Measurements from ENCODE around the gene IQSEC1.

Gene IQSEC1

DNA sequence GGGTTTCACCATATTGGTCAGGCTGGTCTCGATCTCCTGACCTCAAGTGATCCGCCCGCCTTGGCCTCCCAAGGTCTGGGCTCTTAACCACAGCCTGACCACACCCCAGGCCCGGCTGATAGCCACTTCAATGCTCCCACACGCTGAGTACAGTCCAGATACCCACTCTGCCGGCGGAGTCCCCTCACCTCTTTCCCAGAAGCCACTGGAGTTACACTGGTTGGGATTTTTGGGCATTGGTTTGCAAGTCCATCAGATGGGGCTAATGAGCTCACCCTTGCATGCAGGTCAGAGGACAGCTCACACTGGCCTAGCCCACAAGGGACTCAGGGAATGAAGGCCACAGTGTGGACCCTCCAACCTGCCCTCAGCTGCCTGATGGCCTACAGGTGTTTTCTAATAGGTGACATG, 60.1 kb downstream of the IQSEC1 start:
- DNase-seq, result no peak

DNA sequence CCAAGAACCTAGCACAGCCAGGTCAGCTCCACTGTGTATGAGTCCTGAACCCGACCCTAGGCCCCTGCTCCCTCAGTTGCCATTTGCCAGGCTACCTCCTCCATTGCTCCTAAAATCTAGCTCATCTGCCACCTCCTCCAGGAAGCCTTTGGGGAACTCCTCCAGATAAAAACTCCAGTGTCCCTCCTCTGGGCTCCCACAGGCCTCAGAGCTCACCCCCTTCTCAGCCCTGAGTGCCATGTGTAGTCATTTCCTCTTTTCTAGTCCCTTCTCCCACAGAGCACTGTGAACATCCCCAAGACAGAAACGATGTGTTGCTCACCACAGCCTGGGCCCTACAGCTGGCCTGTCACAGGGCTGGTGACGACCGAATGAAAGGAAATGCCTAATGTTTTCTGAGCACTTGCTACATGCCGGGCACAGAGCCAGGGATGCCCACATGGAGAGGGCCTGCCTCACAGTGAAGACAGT, 61.0 kb downstream of the IQSEC1 start:
- DNase-seq, result no peak

DNA sequence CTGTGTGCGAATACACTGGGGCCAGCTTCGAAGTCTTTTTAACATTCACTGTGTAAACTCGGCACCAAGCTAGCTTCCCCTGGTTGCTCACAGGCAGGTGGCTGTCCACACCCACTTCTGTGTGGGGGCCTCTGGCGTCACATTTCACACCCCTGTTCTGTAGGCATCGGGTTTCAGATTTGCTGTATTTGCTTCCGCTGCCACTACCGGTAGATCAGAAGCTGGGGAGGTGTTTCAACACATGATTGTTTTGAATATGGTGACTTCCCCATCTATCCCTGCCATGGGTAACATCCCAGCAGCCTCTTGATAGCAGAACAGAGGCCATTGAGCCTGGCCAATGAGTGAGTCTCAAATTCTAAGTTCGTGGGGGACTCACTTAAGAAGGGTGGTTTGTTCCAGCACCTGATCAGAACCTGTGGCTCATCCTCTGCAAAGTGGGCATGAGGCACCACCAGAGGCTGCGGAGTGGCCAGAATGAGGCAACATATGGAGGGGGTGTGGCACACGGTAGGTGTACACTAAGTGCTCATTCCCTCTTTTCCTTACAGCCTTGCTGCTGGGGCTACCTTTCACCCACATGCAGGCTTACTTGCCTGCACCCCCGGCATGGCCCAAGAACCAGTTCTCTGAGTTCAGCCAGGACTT, 61.5 kb downstream of the IQSEC1 start:
- no peak for DNase-seq

GRCh38 chr3:13010780-13011572, 62.3 kb downstream of the IQSEC1 start:
- DNase-seq, result no peak

DNA sequence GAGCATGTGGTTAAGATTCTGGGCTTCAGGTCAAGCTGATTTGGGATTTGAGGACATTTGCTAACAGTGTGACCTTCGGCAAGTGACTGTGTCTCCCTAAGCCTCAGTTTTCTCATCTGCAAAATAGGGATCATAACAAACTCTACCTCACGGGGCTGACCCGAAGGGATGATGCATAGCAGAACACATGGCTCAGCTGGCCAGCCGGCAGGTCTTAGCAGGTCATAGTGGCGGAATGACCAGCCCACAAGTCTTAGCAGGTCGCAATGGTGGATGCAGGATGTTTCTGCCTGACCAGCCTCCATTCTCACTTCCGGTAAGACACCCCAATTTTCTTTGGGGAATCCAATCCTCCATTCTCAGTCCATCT, 63.3 kb downstream of the IQSEC1 start:
- no peak for DNase-seq

- no peak for DNase-seq
Observed at GRCh38 chr3:13009132-13009945, 63.9 kb downstream of the IQSEC1 start.

DNA sequence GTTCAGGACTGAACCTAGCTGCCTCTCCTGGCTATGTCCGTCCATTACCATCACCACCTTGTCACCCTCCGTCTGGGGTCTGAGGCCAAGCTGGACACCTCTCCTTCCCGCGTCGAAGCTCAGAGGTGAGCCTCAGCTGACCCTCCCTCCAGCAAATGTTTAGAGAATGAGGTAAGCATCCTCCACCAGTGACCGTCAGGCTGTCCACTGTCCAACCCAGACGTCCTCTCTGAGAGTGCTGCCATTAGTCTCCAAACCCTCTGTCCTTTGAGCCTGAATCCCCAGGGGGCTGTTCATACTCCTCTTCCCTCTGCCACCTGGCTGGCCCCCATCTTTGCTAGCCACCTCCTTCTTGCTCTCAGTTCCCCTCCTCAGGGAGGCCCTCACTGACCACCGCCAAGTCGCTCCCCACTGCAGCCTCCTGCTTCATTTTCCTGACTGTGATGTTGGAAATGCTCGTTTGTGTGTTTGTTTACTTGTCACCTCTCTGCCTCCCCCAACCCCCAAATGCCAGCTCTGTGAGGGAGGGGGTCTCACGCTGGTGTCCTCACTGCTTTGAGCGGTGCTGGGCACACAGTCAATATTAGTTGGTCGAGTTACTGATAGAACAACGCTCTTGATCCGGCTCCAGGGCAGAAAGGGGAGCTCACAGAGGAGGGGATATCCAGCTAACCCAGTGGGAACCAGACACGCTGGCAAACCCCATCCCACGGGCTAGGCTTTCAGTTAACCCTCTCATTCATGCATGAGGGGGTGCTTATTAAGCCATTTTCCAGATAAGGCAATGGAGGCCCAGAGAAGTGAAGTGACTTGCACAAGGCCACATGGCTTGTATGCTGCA, 64.9 kb downstream of the IQSEC1 start:
- no peak for DNase-seq

DNA sequence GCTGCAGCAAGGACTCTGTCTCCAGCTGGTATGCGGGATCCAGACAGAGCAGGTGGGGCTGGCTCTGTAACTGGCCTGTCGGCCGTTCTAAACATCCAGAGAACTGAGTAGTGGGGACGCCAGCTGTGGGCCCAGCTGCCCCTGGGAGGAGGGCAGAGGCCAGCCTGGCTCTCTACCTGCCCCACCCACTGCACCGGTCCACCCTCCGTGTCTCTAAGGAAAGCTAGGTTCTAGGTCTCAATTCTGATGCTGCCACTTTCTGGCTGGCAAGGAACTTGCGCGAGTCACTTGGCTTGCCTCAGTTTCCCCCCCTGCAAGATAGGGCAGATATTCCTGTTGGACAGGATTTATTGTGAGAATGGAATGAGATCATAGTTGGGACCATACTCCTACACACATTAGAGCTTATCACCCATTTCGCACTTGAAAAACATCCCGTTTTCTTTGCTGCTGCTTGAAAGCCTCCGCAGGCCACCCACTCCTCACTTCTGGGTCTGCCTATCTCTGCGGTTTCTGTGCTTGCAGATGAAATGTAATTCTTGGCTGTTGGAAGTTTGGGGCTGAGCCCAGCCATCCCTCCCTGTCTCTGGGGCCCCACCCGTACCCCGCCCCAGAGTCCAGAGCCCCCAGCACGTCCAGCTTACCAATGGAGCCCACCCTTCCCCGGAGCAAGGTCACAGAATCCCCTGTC, 65.8 kb downstream of the IQSEC1 start:
- DNase-seq, result no peak

DNA sequence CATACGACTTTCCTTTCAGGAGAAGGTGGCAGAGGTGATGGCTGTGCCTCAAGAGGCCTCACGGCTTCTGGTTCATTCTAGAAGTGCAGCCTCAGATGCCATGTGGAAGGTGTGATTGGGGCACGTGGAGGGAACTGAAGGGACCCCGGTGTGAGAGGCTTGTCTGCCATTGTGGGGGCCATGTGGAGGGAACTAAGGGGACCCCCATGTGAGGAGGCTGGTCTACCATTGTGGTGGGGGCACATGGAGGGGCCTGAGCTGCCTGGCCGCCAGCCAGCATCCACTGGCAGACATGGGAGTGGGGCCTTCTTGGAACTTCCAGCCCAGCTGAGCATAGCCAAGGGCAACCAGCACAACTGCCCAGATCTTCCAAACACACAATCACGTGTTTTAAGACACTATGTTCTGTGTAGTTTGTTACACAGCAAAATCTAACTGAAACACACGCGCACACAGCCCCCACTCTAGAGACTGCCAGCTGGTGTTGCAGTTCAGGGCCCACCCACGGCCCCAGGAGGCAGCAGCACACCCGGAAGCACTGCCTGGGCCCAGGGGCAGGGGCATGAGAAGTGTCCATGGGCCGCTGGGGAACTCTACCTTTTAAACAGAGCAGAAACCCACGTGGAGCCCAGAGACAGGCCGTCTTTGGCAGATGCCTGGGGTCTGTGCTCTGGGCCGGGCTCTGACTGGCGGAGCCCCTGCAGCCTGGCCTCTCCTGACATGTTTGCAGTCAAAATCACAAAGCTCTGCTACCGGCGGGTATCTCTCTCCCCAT, 66.8 kb downstream of the IQSEC1 start:
- DNase-seq, result no peak

DNA sequence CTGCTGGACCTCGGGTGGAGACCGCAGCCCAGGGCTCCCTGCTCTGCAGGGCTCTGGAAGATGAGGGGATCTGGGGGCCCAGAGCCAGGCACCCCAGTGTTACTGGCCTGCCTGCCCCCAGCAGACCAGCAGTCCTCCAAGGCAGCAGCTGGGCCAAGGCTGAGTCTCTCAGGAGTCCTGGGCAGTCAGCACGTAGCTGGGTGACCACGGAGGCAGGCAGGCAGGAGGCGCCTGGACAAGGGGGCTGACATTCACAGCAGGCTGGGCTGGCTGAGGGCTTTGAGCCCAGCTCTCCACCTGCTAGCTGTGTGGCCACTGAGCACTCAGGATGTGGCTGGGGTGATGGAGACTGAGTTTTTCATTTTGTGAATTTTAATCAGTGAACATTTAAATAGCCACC, 67.9 kb downstream of the IQSEC1 start:
- DNase-seq, result no peak

DNA sequence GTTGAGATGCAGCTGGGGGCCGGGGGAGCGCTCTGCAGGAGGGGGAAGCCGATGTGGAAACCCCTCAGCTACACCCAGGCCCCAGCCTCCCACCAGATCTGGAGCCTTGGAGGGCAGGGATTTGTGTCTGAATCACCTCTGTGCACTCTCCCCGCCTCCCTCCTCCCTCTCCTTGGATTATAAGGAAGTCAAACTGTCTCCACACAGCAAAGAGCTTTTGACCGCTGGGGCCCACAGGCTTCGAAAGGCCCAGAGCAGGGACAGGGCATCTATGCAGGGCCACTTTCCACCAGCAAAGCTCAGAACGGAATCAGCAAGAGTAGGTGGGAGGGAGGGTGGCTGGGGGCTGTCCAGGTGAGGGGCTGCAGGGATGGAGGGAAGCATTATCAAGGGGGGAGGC, 68.9 kb downstream of the IQSEC1 start:
- DNase-seq, result no peak

- no peak for DNase-seq
Observed at GRCh38 chr3:13003608-13004007, 69.6 kb downstream of the IQSEC1 start.

DNA sequence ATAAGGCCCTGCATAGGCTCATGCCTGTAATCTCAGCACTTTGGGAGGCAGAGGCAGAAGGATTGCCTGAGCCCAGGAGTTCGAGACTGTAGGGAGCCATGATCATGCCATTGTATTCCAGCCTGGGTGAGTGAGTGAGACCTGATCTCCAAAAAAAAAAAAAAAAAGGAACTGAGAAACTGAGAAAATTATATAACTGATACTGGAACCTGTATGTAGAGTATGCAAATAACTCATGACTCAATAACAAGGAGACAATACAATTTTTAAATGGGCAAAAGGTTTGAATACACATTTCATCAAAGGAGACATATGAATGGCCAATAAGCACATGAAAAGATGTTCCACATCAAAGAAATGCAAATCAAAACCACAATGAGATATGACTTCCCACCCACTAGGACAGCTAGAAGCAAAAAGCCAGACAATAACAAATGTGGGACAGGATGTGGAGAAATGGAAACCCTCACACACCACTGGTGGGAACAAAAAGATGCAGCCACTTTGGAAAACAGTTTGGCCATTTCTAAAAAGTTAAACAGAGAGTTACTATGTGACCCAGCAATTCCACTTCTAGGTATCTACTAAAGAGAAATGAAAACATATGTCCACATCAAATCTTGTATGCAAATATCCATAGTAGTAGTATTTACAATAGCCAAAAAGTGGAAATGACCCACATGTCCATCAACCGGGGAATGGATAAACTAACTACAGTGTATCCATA, 70.7 kb downstream of the IQSEC1 start:
- DNase-seq, result no peak

DNA sequence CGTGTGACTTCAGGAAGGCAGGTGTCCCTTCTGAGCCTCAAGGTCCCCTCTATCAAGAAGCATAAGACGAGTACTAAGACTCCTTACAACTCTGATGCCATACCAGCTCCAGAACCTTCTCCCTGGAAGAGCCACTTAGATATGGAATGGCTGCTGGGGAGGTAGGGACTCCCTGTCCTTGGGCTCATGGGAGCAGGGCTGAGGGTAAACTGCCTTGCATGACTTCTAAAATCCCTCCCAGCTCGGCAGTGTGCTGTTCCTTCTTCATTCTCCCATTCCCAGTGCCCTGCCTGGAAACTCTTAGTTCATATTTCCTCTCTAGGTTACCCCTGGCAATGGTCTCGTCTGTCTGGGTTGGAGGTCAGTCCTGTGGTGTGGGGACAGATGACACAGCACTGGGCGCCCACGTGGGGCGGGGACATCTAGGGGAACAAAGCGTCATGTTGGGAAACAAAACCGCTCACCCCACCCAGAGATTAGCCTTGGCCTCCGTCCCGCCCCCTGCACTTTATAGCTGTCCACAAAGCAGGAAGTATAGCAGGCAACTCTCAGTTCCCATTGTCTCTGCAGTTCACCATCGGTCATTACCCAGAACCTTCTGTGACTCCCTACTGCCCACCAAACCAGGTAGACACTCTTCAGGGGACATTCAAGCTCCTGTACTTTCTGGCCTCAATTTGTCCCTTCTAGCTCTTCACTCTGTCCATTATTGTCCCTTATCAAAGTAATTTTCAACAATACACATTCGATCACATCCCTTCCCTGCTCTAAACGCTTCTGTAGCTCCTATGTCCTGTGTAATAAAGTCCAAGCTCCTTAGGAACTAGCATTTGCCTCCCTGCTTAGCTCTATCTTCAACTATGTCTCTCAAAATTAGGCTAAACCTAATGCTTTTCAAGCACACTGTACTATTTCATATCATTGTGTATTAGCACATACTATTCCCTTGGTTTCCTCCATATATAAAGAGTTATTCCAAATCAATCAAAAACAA, 73.8 kb downstream of the IQSEC1 start:
- DNase-seq, result no peak

DNA sequence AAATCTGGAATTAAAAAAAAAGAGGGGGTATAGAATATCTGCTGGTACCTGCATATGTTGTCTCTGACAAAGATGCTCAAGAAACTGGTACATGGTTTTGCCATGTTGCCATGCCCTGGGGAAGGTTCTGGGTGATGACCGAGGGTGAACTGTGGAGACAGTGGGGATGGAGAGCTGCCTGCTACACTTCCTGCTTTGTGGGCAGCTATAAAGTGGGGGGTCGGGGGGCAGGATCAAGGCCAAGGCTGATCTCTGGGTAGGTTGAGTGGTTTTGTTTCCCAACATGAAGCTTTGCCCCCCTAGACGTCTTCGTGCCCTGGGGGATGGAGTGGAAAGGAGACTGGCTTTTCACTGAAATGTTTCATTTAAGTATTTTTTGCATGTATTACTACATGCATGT, 74.6 kb downstream of the IQSEC1 start:
- DNase-seq, result no peak

GRCh38 chr3:12997387-12997786, 75.8 kb downstream of the IQSEC1 start:
- DNase-seq, result no peak

DNA sequence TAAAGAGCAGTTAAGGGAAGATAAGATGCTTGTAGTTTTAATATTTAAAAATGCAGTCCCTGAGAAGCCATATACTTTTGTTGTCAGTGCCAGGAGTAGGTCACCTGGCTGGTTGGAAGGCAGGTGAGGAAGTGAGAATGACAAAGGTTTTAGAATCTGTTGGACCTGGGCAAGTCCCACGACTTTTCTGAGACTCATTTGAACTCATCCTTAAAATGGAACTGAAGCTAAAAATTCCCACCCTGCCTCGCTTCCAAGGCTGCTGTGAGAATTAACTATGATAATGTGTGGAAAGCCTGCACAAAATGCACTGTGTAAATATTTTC, 77.1 kb downstream of the IQSEC1 start:
- DNase-seq, result no peak

DNA sequence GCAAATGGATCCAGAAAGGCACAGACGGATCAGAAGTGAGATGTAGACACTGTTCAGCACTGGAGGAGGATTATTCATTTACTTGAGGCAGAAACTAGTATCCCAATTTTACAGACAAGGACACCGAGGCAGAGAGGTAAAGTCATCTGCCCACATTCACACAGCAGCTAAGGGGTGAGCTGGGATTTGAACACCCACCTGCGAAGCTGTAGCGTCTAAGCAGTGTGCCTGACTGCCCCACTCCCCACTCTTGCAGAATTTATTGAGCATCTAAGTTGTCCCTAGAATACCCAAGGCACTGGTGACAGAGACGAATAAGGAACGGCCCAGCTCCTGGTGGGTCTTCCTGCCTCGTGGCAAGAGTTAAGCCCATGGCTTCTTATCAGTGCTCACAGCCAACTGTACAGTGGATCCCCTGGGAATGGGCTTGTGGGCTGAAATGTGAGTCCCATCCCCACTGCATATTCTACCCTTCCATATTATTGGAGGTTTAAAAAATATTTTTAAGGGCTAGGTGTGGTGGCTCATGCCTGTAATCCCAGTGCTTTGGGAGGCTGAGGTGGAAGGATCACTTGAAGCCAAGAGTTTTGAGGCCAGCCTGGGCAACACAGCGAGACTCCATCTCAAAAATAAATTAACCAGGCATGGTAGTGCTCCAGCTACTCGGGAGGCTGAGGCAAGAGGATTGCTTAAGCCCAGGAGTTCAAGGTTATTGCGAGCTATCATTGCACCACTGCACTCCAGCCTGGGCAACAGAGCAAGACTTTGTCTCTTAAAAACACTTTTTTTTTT, 77.6 kb downstream of the IQSEC1 start:
- no peak for DNase-seq
